BE2C (cell line): ENCODE measurements around the gene STXBP4.
A peak's percentile ranks its signal among the peaks of the same experiment; 100 is the strongest.

Source experiments
- DNase-seq: peaks from one replicate; pipeline ENCODE4 v3.0.0-alpha.2; 2020
- H3K27me3 ChIP-seq: fragments of 250-450 bp; sonication (Bioruptor Pico); 2 replicates; pipeline ENCODE4 v1.5.1; 2020; ENCODE audit warnings: mild to moderate bottlenecking
- H3K36me3 ChIP-seq: fragments of 250-450 bp; sonication (Bioruptor Pico); 2 replicates; pipeline ENCODE4 v1.5.1; 2020; ENCODE audit warnings: mild to moderate bottlenecking
- H3K4me1 ChIP-seq: fragments of 250-450 bp; sonication (Bioruptor Pico); 2 replicates; pipeline ENCODE4 v1.5.1; 2020
- H3K4me3 ChIP-seq: 2 replicates; pipeline ENCODE4 v1.5.1; 2011; ENCODE audit warnings: low read depth, low read length
- H3K9me3 ChIP-seq: fragments of 250-450 bp; sonication (Bioruptor Pico); 2 replicates; pipeline ENCODE4 v1.5.1; 2020
- CTCF ChIP-seq: IDR thresholded peaks from 2 replicates; pipeline ENCODE4 v1.5.1; 2012; ENCODE audit warnings: mild to moderate bottlenecking, low read depth, low read length

Gene STXBP4

GRCh38 chr17:54956791-54957190 lies 11.8 kb upstream of the STXBP4 start:
- Histone ChIP-seq H3K9me3 (no peaks in the 10 kb centered on the region), H3K36me3 (peaks cover 15% of the 10 kb centered on the region), H3K4me3 (no peak overlapping the region), H3K4me1 (no peaks in the 10 kb centered on the region; the same call in 1 of the 2 replicates), H3K27me3 (no peaks in the 10 kb centered on the region)
- no peak for TF ChIP-seq CTCF
- DNase-seq: no peak

GRCh38 chr17:54967621-54968261 lies 824 bp upstream of the STXBP4 start:
- Histone ChIP-seq H3K4me1 (peaks cover 3% of the 10 kb centered on the region; the same call in 1 of the 2 replicates), H3K36me3 (peaks cover 23% of the 10 kb centered on the region), H3K9me3 (no peaks in the 10 kb centered on the region), H3K4me3 (peak overlapping the region; percentile 97), H3K27me3 (no peaks in the 10 kb centered on the region)
- TF ChIP-seq CTCF: no peak
- no peak for DNase-seq

- no peak for DNase-seq
- Histone ChIP-seq H3K4me3 (peak overlapping the region; percentile 97), H3K4me1 (peaks cover 3% of the 10 kb centered on the region; the same call in 1 of the 2 replicates), H3K36me3 (peaks cover 13% of the 10 kb centered on the region), H3K9me3 (no peaks in the 10 kb centered on the region), H3K27me3 (no peaks in the 10 kb centered on the region)
- no peak for TF ChIP-seq CTCF
These were observed 395 bp downstream of the STXBP4 start for GRCh38 chr17:54968988-54969332.

- TF ChIP-seq CTCF: no peak
- Histone ChIP-seq H3K27me3 (no peaks in the 10 kb centered on the region), H3K4me1 (peaks cover 11% of the 10 kb centered on the region), H3K9me3 (no peaks in the 10 kb centered on the region), H3K4me3 (peak overlapping the region; percentile 97), H3K36me3 (peaks cover 4% of the 10 kb centered on the region; the same call in 1 of the 2 replicates)
- no peak for DNase-seq
These were observed 1.4 kb downstream of the STXBP4 start for GRCh38 chr17:54969658-54970572.

- Histone ChIP-seq H3K9me3 (no peaks in the 10 kb centered on the region), H3K36me3 (no peaks in the 10 kb centered on the region), H3K4me3 (no peak overlapping the region), H3K27me3 (no peaks in the 10 kb centered on the region), H3K4me1 (peaks cover 20% of the 10 kb centered on the region)
- TF ChIP-seq CTCF: no peak
- DNase-seq: no peak
These were observed 2.6 kb downstream of the STXBP4 start for GRCh38 chr17:54971147-54971546.

- no peaks in the 10 kb centered on the region for H3K36me3 ChIP-seq
- no peaks in the 10 kb centered on the region for H3K9me3 ChIP-seq
- H3K27me3 ChIP-seq: no peaks in the 10 kb centered on the region
- no peak for TF ChIP-seq CTCF
- no peak overlapping the region for H3K4me3 ChIP-seq
- peaks cover 20% of the 10 kb centered on the region for H3K4me1 ChIP-seq
- no peak for DNase-seq
These were observed 3.3 kb downstream of the STXBP4 start for GRCh38 chr17:54971901-54972300.
